Measurements from ENCODE around the gene ZBTB20. TPM values are rescaled to one million over a fixed set of nuclear protein-coding genes. Genes with fewer than 3 reads are reported as not detected.

ZBTB20 gene
- total RNA-seq, 2 donors from 2014 or later: 111 to 189 TPM

- Histone ChIP-seq H3K4me1 (replicated peaks) (no peaks in the 10 kb centered on the region), H3K36me3 (no peaks in the 10 kb centered on the region), H3K27me3 (replicated peaks; ENCODE audit: insufficient read depth) (no peaks in the 10 kb centered on the region), H3K4me3 (no peak overlapping the region), H3K9me3 (no peaks in the 10 kb centered on the region), H3K27ac (no peak overlapping the region)
- intact Hi-C loops (cut with DNase I): no loop called here
- TF ChIP-seq CTCF (IDR thresholded peaks at IDR 0.05): no peak
- TF ChIP-seq POLR2A (IDR thresholded peaks at IDR 0.05): no peak
- no peak for TF ChIP-seq POLR2AphosphoS5 (IDR thresholded peaks at IDR 0.05)
- no peak for DNase-seq (ENCODE audit: low spot score)
- WGBS: 93% methylated on average over 1 of the region's 1 CpG
Observed at GRCh38 chr3:114873591-114873990, 273.5 kb downstream of the ZBTB20 start.

DNA sequence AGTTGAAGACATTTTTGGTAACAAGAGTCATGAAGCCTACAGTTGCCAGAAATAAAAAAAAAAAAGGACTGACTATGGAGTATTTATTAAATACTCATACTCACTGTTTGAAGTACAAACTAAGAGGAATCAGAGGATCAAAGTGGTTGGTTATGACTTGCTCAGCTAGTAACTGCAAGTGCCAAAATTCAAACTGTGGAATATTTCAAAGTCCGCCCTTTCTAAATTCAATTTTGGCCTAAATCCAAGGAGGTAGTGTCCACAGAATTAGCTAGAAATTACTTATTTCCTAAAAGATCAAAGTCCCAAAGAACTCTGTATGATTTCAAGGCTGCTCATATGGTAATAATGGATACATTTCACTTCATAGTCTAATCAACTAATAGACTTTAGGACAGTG is 274.5 kb downstream of the ZBTB20 start:
- Histone ChIP-seq H3K4me3 (no peak overlapping the region), H3K9me3 (no peaks in the 10 kb centered on the region), H3K27me3 (replicated peaks; ENCODE audit: insufficient read depth) (no peaks in the 10 kb centered on the region), H3K36me3 (no peaks in the 10 kb centered on the region), H3K4me1 (replicated peaks) (no peaks in the 10 kb centered on the region), H3K27ac (no peak overlapping the region)
- TF ChIP-seq CTCF (IDR thresholded peaks at IDR 0.05) (no peak), POLR2A (IDR thresholded peaks at IDR 0.05) (no peak), POLR2AphosphoS5 (IDR thresholded peaks at IDR 0.05) (no peak)
- DNase-seq (ENCODE audit: low spot score): no peak
- intact Hi-C loops (cut with DNase I): no loop called here
- 27% methylated on average over 1 of the region's 1 CpG for WGBS

GRCh38 chr3:114872050-114872449 is 275.0 kb downstream of the ZBTB20 start:
- Histone ChIP-seq H3K27ac (no peak overlapping the region), H3K27me3 (replicated peaks; ENCODE audit: insufficient read depth) (no peaks in the 10 kb centered on the region), H3K4me1 (replicated peaks) (no peaks in the 10 kb centered on the region), H3K36me3 (no peaks in the 10 kb centered on the region), H3K9me3 (no peaks in the 10 kb centered on the region), H3K4me3 (no peak overlapping the region)
- no peak for DNase-seq (ENCODE audit: low spot score)
- 87% methylated on average over 1 of the region's 1 CpG for WGBS
- intact Hi-C loops (cut with DNase I): no loop called here
- TF ChIP-seq CTCF (IDR thresholded peaks at IDR 0.05) (no peak), POLR2AphosphoS5 (IDR thresholded peaks at IDR 0.05) (no peak), POLR2A (IDR thresholded peaks at IDR 0.05) (no peak)

GRCh38 chr3:114867835-114868503 is 279.1 kb downstream of the ZBTB20 start:
- no peaks in the 10 kb centered on the region for H3K27me3 ChIP-seq (replicated peaks; ENCODE audit: insufficient read depth)
- WGBS: 82% methylated on average over 4 of the region's 4 CpGs
- no peaks in the 10 kb centered on the region for H3K36me3 ChIP-seq
- no peak overlapping the region for H3K27ac ChIP-seq
- intact Hi-C loops (cut with DNase I): no loop called here
- no peaks in the 10 kb centered on the region for H3K9me3 ChIP-seq
- no peak overlapping the region for H3K4me3 ChIP-seq
- TF ChIP-seq CTCF (IDR thresholded peaks at IDR 0.05) (no peak), POLR2A (IDR thresholded peaks at IDR 0.05) (no peak), POLR2AphosphoS5 (IDR thresholded peaks at IDR 0.05) (no peak)
- DNase-seq (ENCODE audit: low spot score): no peak
- no peaks in the 10 kb centered on the region for H3K4me1 ChIP-seq (replicated peaks)

DNA sequence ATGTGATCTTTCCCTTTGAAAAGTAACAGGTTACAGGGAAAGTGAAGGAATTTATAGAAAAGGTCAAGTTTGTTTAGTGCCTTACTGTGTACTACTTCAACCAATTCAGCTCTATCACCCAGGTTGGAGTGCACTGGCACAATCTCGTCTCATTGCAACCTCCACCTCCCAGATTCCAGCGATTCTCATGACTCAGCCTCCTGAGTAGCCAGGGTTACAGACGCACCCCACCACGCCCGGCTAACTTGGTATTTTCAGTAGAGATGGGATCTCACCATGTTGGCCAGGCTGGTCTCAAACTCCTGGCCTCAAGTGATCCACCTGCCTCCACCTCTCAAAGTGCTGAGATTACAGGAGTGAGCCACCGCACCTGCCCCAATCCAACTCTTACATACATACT is 279.7 kb downstream of the ZBTB20 start:
- Histone ChIP-seq H3K9me3 (no peaks in the 10 kb centered on the region), H3K4me1 (replicated peaks) (no peaks in the 10 kb centered on the region), H3K27me3 (replicated peaks; ENCODE audit: insufficient read depth) (no peaks in the 10 kb centered on the region), H3K4me3 (no peak overlapping the region), H3K36me3 (no peaks in the 10 kb centered on the region), H3K27ac (no peak overlapping the region)
- no peak for DNase-seq (ENCODE audit: low spot score)
- WGBS: 94% methylated on average over 6 of the region's 6 CpGs
- no peak for TF ChIP-seq POLR2AphosphoS5 (IDR thresholded peaks at IDR 0.05)
- TF ChIP-seq POLR2A (IDR thresholded peaks at IDR 0.05): no peak
- TF ChIP-seq CTCF (IDR thresholded peaks at IDR 0.05): no peak
- intact Hi-C loops (cut with DNase I): no loop called here
